ENCODE measurements around the gene KPTN.

GRCh38 chr19:47429140-47429793, 54.8 kb downstream of the KPTN start:
- TF ChIP-seq CTCF (IDR thresholded peaks at IDR 0.05 in 8 of 11, conservative IDR thresholded peaks at IDR 0.05 in 3 of 11) (no peak), POLR2A (IDR thresholded peaks at IDR 0.05) (no peak), POLR2AphosphoS5 (IDR thresholded peaks at IDR 0.05) (no peak)
